Endodermal cell (in vitro differentiated cells): ENCODE data around the gene XYLT1. TPM values are rescaled to one million over a fixed set of nuclear protein-coding genes. Genes with fewer than 3 reads are reported as not detected.

Experiments
- DNase-seq: peaks from one replicate; pipeline ENCODE4 v3.0.0-alpha.2; 2017
- H3K27ac ChIP-seq: 2 replicates; pipeline ENCODE4 v1.5.1; 2013; ENCODE audit warnings: mild to moderate bottlenecking, low read depth, low read length, moderate library complexity
- H3K27me3 ChIP-seq: 2 replicates; pipeline ENCODE4 v1.6.1; 2013; ENCODE audit warnings: mild to moderate bottlenecking, low read length, moderate library complexity; ENCODE audit not compliant: insufficient read depth, control insufficient read depth, poor library complexity, severe bottlenecking
- H3K36me3 ChIP-seq: 2 replicates; pipeline ENCODE4 v1.7.0; 2013; ENCODE audit warnings: mild to moderate bottlenecking, low read length, moderate library complexity; ENCODE audit not compliant: control insufficient read depth, insufficient read depth
- H3K4me1 ChIP-seq: one replicate; pipeline ENCODE4 v1.7.0; 2013; ENCODE audit warnings: low read length; ENCODE audit not compliant: control insufficient read depth, insufficient read depth
- H3K4me3 ChIP-seq: 2 replicates; pipeline ENCODE4 v1.5.1; 2013; ENCODE audit warnings: mild to moderate bottlenecking, low read length, moderate library complexity
- H3K9ac ChIP-seq: 2 replicates; pipeline ENCODE4 v1.6.1; 2013; ENCODE audit warnings: mild to moderate bottlenecking, low read length, moderate library complexity; ENCODE audit not compliant: poor library complexity, severe bottlenecking; ENCODE audit errors: extremely low read depth
- H3K9me3 ChIP-seq: 2 replicates; pipeline ENCODE4 v1.6.1; 2013; ENCODE audit warnings: mild to moderate bottlenecking, low read length, moderate library complexity; ENCODE audit not compliant: control insufficient read depth
- H3K27ac Mint-ChIP-seq: 2 replicates; pipeline ENCODE4 v1.8.0; 2020; ENCODE audit warnings: mixed read lengths
- H3K27me3 Mint-ChIP-seq: 2 replicates; pipeline ENCODE4 v1.8.0; 2021; ENCODE audit warnings: mild to moderate bottlenecking, mixed read lengths; ENCODE audit not compliant: insufficient read depth
- H3K36me3 Mint-ChIP-seq: 2 replicates; pipeline ENCODE4 v1.8.0; 2020; ENCODE audit warnings: low read depth, mixed read lengths
- H3K4me1 Mint-ChIP-seq: 2 replicates; pipeline ENCODE4 v1.8.0; 2020; ENCODE audit warnings: mixed read lengths
- H3K4me3 Mint-ChIP-seq: 2 replicates; pipeline ENCODE4 v1.8.0; 2020; ENCODE audit warnings: mild to moderate bottlenecking, moderate library complexity, mixed read lengths
- H3K9me3 Mint-ChIP-seq: 2 replicates; pipeline ENCODE4 v1.8.0; 2020; ENCODE audit warnings: mild to moderate bottlenecking, mixed read lengths
- WGBS, 2 experiments: methylation state at CpG; one replicate each; pipeline versions ENCODE4 v1.1.5 to v1.1.7; 2013; ENCODE audit warnings: missing lambda C conversion rate in 2 of 2, mixed read lengths in 1 of 2; ENCODE audit not compliant: insufficient coverage in 1 of 2, insufficient read length in 1 of 2; 5-methylcytosine and 5-hydroxymethylcytosine counted together
- total RNA-seq, 2 donors: library from RNA; stranded (reverse); fragmentation: NEBNext Ultra II Directional in 1 of 2; extraction: Animal tissue kit (Norgen Biotek cat#: 25700) in 1 of 2; gene quantifications; 2 replicates in 1 of 2; 3 replicates in 1 of 2; pipeline ENCODE4 v1.2.1, GENCODE V29; 2021
- TF ChIP-seq, protein P1 (sequence below): fragments of 200-600 bp; sonication (generic); conservative IDR thresholded peaks from 2 replicates; pipeline ENCODE4 v1.5.0; 2021; ENCODE audit warnings: antibody characterized with exemption, mild to moderate bottlenecking

The XYLT1 gene
- total RNA-seq, 2 donors from 2014 or later = 26.8 to 28.5 TPM

DNA sequence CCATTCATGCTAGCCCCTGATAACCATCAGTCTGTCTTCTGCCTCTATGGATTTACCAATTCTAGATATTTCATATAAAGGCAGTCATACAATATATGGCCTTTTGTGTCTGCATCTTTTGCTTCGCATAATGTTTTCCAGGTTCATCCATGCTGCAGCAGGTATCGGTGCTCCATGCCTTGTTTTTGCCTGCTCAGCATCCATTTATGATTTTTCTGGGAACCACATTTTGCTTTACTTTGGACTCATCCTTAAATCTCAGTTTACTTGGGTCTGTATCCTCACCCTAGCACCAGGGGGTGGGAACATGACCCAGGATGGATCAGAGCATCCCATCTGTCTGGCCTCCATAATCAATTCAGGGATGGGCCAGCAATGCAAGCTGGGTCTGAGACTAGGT is 325.7 kb downstream of the XYLT1 start:
- H3K27me3 ChIP-seq = no peaks in the 10 kb centered on the region
- no peak for DNase-seq
- no peak overlapping the region for H3K27ac Mint-ChIP-seq
- no peaks in the 10 kb centered on the region for H3K4me1 ChIP-seq
- TF ChIP-seq, protein P1, sequence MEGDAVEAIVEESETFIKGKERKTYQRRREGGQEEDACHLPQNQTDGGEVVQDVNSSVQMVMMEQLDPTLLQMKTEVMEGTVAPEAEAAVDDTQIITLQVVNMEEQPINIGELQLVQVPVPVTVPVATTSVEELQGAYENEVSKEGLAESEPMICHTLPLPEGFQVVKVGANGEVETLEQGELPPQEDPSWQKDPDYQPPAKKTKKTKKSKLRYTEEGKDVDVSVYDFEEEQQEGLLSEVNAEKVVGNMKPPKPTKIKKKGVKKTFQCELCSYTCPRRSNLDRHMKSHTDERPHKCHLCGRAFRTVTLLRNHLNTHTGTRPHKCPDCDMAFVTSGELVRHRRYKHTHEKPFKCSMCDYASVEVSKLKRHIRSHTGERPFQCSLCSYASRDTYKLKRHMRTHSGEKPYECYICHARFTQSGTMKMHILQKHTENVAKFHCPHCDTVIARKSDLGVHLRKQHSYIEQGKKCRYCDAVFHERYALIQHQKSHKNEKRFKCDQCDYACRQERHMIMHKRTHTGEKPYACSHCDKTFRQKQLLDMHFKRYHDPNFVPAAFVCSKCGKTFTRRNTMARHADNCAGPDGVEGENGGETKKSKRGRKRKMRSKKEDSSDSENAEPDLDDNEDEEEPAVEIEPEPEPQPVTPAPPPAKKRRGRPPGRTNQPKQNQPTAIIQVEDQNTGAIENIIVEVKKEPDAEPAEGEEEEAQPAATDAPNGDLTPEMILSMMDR = no peak
- peaks cover 4% of the 10 kb centered on the region for H3K36me3 Mint-ChIP-seq
- no peaks in the 10 kb centered on the region for H3K9me3 ChIP-seq
- H3K9ac ChIP-seq = no peak overlapping the region
- H3K27ac ChIP-seq = no peak overlapping the region
- no peaks in the 10 kb centered on the region for H3K9me3 Mint-ChIP-seq
- WGBS, 2 experiments = 96 to 100% methylated on average over 2 of the region's 2 CpGs
- H3K4me3 ChIP-seq = no peak overlapping the region
- no peaks in the 10 kb centered on the region for H3K36me3 ChIP-seq
- no peak overlapping the region for H3K4me3 Mint-ChIP-seq
- H3K4me1 Mint-ChIP-seq = no peaks in the 10 kb centered on the region
- no peaks in the 10 kb centered on the region for H3K27me3 Mint-ChIP-seq

DNA sequence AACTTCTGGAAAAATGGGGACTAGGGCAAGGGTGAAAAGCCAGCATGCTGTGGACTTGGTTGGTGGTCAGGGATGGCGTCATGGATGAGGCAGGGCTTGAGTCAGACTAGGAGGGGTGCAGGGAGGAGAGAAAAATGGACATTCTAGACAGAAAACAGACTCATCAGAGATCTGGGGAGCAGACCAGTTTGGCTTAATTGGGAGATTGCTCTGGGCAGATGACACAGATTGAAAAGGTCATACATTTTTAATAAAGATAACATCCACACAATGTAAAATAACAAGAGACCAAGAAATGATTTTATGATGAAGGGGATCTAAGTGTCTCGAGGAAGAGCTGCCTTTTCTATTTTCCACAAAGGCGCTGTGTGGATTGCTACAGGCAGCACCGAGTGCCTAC is 326.3 kb downstream of the XYLT1 start:
- no peak for DNase-seq
- Histone ChIP-seq H3K4me3 (no peak overlapping the region), H3K36me3 (no peaks in the 10 kb centered on the region), H3K4me1 (no peaks in the 10 kb centered on the region), H3K27me3 (no peaks in the 10 kb centered on the region), H3K9ac (no peak overlapping the region), H3K9me3 (no peaks in the 10 kb centered on the region), H3K27ac (no peak overlapping the region)
- H3K9me3 Mint-ChIP-seq = no peaks in the 10 kb centered on the region
- 89 to 100% methylated on average over 1 to 4 of the region's 4 CpGs for WGBS, 2 experiments
- H3K4me1 Mint-ChIP-seq = no peaks in the 10 kb centered on the region
- TF ChIP-seq, protein P1 = no peak
- H3K4me3 Mint-ChIP-seq = no peak overlapping the region
- H3K36me3 Mint-ChIP-seq = peaks cover 4% of the 10 kb centered on the region
- H3K27me3 Mint-ChIP-seq = no peaks in the 10 kb centered on the region
- no peak overlapping the region for H3K27ac Mint-ChIP-seq

- H3K36me3 ChIP-seq = no peaks in the 10 kb centered on the region
- no peaks in the 10 kb centered on the region for H3K27me3 Mint-ChIP-seq
- WGBS, 2 experiments = 89 to 95% methylated on average over 7 to 8 of the region's 8 CpGs
- no peaks in the 10 kb centered on the region for H3K27me3 ChIP-seq
- H3K27ac ChIP-seq = no peak overlapping the region
- H3K9me3 ChIP-seq = no peaks in the 10 kb centered on the region
- TF ChIP-seq, protein P1 = no peak
- no peak overlapping the region for H3K4me3 ChIP-seq
- no peak for DNase-seq
- H3K4me1 Mint-ChIP-seq = no peaks in the 10 kb centered on the region
- no peak overlapping the region for H3K27ac Mint-ChIP-seq
- no peak overlapping the region for H3K9ac ChIP-seq
- no peak overlapping the region for H3K4me3 Mint-ChIP-seq
- peaks cover 4% of the 10 kb centered on the region for H3K36me3 Mint-ChIP-seq
- H3K9me3 Mint-ChIP-seq = no peaks in the 10 kb centered on the region
- H3K4me1 ChIP-seq = no peaks in the 10 kb centered on the region
Measured at GRCh38 chr16:17143546-17144419, 327.0 kb downstream of the XYLT1 start.
